ENCODE results near the gene CPA3.

CPA3 gene

GRCh38 chr3:148943506-148944205, 78.6 kb downstream of the CPA3 start:
- TF ChIP-seq, protein P1, sequence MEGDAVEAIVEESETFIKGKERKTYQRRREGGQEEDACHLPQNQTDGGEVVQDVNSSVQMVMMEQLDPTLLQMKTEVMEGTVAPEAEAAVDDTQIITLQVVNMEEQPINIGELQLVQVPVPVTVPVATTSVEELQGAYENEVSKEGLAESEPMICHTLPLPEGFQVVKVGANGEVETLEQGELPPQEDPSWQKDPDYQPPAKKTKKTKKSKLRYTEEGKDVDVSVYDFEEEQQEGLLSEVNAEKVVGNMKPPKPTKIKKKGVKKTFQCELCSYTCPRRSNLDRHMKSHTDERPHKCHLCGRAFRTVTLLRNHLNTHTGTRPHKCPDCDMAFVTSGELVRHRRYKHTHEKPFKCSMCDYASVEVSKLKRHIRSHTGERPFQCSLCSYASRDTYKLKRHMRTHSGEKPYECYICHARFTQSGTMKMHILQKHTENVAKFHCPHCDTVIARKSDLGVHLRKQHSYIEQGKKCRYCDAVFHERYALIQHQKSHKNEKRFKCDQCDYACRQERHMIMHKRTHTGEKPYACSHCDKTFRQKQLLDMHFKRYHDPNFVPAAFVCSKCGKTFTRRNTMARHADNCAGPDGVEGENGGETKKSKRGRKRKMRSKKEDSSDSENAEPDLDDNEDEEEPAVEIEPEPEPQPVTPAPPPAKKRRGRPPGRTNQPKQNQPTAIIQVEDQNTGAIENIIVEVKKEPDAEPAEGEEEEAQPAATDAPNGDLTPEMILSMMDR (IDR thresholded peaks at IDR 0.05; ENCODE audit: borderline replicate concordance, insufficient read depth, low read depth, low read length) = peak; percentile 52; the same call in 1 of the 2 replicates
- H3K4me3 ChIP-seq (ENCODE audit: low read depth, low read length) = no peak overlapping the region

DNA sequence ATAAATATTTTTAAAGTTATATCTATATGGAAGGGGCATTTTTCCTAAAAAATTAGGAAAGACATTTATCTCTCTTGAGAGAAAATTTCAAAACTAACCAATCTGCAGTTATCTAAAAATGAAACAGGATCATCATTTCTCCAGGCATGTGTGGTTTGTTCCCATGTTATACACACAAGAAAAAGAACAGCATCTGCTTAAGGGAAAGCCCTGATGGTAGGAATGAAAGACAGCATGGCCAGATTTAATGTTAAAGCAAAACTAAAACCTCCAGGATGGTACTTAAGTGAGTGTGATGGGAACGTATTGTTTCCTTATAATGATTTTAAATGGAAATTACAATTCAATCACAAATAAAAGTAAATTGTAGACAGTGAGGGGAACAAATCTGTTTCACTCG, 80.0 kb downstream of the CPA3 start:
- TF ChIP-seq, protein P1 (IDR thresholded peaks at IDR 0.05; ENCODE audit: borderline replicate concordance, insufficient read depth, low read depth, low read length) = no peak
- no peak overlapping the region for H3K4me3 ChIP-seq (ENCODE audit: low read depth, low read length)

Measured in GM12875 (cell line).